Measurements from ENCODE around the gene CCNK.

Gene CCNK

GRCh38 chr14:99516156-99516870 lies 35.1 kb downstream of the CCNK start:
- DNase-seq = no peak
- no peak for TF ChIP-seq POLR2A (IDR thresholded peaks at IDR 0.05; ENCODE audit: low read length)
- TF ChIP-seq GATA1 (IDR thresholded peaks at IDR 0.05; ENCODE audit: low read depth, low read length) = no peak

DNA sequence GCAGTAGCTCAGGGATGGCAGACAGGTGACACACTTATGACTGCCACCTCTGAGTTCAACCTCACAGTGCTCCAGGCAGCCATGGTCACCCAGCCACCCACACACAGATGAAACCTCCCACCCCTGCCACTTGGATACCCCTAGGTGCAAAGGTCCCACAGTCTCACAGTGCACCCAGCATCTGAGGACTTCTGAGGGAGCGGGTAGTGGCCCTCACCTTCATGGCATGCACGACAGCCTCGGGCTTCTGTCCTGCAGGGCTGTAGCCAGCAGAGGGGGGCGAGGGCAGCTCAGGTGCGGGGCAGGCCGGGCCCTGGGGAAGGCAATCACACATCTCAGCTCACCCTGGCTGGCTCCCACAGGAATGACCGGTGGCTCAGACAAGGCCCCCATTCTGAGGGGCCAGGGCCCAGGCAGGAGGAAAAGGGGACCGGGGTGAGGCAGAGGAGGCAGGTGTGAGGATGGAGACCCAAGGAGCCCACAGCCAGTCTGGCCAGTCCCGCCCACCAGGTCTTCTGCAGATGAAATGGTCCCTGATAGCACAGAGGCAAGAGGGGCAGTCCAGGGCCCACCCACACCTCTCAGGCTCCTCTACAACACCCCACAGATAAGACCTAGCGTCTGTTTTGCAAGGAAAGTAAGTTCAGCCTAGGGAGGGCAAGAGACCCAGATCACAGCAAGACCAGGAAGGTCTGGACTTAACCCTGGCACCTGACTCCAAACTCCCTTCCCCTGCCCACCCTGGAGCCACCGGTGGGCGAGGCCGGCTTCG lies 35.8 kb downstream of the CCNK start:
- TF ChIP-seq GATA1 (IDR thresholded peaks at IDR 0.05; ENCODE audit: low read depth, low read length) (no peak), POLR2A (IDR thresholded peaks at IDR 0.05; ENCODE audit: low read length) (no peak)
- DNase-seq = no peak

DNA sequence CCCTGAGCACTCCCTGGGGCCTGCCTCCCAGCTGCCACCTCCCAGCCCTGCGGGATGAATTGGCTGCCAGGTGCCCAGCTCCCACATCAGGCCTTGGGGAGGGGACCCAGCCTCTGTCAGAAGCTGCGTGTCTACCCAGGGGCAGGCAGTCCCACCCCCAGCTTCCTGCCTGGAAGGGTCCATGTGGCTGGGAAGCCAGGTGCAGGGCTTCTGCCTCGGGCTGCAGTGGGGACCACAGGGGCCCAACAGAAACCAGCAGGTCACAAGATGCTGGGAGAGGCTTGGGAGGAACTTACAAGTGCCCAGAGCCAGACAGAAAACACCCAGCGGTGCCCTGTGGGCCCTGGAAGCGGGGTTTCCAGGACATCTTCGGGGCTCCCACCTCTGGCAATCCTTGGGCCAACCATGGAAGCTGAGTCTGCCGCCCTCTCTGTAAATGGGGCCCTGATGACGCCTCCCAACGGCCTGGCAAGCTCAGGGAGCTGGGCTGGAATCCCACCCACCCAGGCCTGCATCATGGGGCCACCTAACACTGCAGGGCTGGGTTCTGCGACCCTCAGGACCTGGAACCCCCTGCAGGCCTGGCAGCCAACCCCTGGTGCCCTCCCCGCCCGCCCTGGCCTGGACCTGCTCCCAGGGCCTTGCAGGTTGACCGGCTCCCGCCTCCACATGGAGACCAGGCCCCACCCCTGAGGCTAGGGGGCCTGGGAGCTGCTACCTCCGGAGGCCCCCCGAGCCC lies 36.6 kb downstream of the CCNK start:
- TF ChIP-seq GATA1 (IDR thresholded peaks at IDR 0.05; ENCODE audit: low read depth, low read length) (no peak), POLR2A (IDR thresholded peaks at IDR 0.05; ENCODE audit: low read length) (no peak)
- DNase-seq = no peak

DNA sequence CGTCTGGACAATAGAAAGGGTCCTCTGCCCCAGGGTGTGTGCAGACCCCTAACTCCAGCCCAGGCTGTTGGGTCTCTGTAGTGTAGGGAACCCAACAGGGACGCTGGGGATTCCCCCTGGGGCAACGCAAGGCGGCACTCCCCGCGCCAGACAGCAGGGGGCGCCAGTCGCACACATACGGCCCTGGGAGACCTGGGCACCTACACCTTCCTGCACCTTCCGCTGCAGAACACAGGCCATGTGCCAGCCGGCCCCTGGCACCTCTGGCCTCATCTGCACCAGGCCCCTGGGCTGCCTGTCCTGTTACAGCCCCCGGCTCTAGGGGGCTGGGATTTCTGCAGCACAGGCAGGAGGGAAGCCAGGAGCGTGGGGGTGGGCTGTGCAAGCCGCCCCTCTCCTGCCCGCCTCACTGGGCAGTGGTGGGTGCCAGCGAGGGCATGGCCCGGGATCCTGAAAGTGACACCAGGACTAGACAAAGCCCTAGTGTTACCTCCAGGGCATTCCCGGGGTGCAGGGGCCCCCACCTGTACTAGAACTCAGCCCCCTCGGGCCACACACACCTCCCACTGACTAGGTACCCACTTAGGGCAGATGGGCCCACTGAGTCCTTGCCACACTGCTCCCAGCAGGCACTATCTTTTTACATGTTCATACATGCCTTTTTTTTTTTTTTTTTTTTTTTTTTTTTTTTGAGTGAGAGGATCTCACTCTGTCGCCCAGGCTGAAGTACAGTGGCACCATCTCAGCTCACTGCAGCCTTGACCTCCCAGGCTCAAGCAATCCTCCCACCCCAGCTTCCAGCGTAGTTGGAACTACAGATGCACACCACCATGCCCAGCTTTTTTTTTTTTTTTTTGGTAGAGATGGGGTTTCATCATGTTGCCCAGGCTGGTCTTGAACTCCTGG lies 37.5 kb downstream of the CCNK start:
- DNase-seq = peak; percentile 48 to 80
- TF ChIP-seq POLR2A (IDR thresholded peaks at IDR 0.05; ENCODE audit: low read length) (no peak), GATA1 (IDR thresholded peaks at IDR 0.05; ENCODE audit: low read depth, low read length) (no peak)

DNA sequence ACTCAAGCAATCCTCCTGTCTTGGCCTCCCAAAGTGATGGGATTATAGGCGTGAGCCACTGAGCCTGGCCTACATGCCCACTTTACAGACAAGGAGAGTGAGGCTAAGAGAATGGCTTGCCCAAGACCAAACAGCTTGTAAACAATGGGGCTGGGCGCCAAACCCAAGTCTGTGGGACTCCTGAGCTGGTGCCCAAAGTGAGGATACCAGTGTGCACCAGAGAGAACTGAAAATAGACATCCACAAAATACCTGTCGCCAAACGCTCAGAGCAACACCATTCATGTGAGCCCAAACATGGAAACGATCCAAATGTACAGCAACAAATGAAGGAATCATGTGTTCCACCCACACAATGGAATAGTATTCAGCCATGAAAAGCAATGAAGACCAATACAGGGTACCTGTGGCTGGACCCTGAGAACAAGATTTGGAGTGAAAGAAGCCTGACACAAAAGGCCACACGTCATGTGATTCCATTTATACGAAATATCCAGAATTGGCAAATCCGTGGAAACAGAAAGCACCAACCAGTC lies 38.2 kb downstream of the CCNK start:
- no peak for DNase-seq
- no peak for TF ChIP-seq POLR2A (IDR thresholded peaks at IDR 0.05; ENCODE audit: low read length)
- no peak for TF ChIP-seq GATA1 (IDR thresholded peaks at IDR 0.05; ENCODE audit: low read depth, low read length)

- TF ChIP-seq POLR2A (IDR thresholded peaks at IDR 0.05; ENCODE audit: low read length) = no peak
- DNase-seq = no peak
Measured at GRCh38 chr14:99519931-99520421, 38.8 kb downstream of the CCNK start.

DNA sequence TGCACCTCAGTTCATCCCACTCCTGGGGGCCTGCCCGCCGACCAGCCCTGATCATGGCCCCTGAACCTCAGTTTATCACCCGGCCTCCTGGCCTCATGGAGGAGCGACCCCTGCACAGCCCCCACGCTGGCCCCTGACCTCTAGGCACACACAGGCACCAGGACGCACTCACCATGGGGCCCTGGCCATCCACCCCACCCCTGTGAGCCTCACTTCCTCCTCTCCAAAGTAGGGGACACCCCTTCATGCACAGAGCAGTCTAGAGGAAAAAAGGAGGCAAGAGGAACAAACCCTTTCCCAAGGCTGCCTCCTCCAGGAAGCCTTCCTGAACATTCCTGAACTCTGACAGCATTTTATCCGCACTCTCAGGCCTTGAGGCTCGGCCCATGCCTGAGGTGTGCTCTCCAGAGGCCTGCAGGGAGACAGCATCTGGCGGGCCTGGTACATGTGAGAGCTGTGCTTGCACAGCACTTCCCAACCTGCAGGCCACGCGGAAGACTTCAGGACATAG lies 39.4 kb downstream of the CCNK start:
- TF ChIP-seq GATA1 (IDR thresholded peaks at IDR 0.05; ENCODE audit: low read depth, low read length) (no peak), POLR2A (IDR thresholded peaks at IDR 0.05; ENCODE audit: low read length) (no peak)
- no peak for DNase-seq

GRCh38 chr14:99521176-99522024 lies 40.2 kb downstream of the CCNK start:
- TF ChIP-seq GATA1 (IDR thresholded peaks at IDR 0.05; ENCODE audit: low read depth, low read length) (no peak), POLR2A (IDR thresholded peaks at IDR 0.05; ENCODE audit: low read length) (no peak)
- DNase-seq = no peak

DNA sequence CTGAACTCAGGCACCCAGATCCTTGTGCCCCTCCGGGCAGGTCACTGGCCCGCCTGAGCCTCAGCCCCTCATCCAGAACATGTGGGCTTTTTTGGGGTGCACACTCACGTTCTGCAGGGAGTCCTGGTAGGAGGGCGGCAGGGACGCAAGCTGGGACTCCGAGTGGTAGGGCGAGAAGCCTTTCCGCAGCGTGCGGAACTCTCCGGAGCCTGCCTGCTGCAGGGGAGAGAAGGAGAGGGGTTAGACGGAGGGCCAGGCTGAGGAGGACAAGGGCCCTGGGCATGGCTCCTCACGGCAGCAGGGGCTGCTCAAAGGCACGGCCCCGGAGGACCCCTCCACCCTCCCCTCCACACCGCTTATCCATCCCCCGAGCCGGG lies 40.8 kb downstream of the CCNK start:
- TF ChIP-seq POLR2A (IDR thresholded peaks at IDR 0.05; ENCODE audit: low read length) (no peak), GATA1 (IDR thresholded peaks at IDR 0.05; ENCODE audit: low read depth, low read length) (no peak)

DNA sequence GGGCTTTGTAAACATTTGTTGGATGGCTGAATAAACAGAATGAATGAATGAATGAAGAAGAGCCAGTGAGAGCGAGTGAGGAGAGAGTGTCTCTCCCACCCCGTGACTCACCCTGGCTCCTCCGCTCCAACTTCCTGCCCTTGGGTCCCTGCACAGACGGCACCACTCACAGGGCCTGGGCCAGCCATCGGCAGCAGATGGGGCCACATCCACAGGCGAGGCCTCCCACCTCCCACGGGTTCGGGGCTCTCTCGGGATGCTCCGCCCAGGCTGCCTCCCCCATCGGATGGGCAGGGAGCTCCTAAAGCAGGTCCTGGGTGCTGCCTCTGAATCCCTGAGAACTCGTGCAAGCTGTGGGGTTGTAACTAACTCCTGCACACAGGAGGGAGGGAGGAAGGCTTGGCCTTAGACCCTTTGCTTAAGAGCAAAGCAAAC lies 41.3 kb downstream of the CCNK start:
- DNase-seq = no peak
- TF ChIP-seq POLR2A (IDR thresholded peaks at IDR 0.05; ENCODE audit: low read length) (no peak), GATA1 (IDR thresholded peaks at IDR 0.05; ENCODE audit: low read depth, low read length) (no peak)

More for the DNA sequence above, 40.8 kb downstream of the CCNK start:
- no peak for DNase-seq

GRCh38 chr14:99522934-99523703 lies 41.9 kb downstream of the CCNK start:
- no peak for DNase-seq
- TF ChIP-seq POLR2A (IDR thresholded peaks at IDR 0.05; ENCODE audit: low read length) (no peak), GATA1 (IDR thresholded peaks at IDR 0.05; ENCODE audit: low read depth, low read length) (no peak)
